ENCODE data around the gene TREM2. TPM values are rescaled to one million over a fixed set of nuclear protein-coding genes. Genes with fewer than 3 reads are reported as not detected.

The TREM2 gene
- total RNA-seq, 6 experiments from 2014 or later, result not detected

DNA sequence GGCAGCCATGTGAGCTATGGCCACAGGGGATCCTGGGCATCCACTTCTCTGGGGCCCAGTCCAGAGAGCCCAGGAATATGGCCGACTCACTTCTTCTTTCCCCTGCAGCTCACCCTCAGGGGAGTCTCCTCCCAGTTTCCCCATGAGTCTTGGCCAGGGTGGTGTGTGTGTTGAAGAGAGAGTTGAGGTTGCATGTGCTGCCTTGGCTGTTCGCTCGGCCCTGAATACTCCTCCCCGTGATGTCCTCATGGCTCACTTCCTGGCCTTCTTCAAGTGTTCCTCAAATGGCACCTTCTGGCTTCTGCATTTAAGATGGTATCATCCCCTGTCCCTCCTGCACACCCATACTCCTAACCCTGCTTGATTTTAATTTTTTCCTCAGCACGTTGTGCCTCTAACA lies 5.6 kb downstream of the TREM2 start:
- H3K27me3 Mint-ChIP-seq (ENCODE audit: insufficient read depth), result peaks cover 20% of the 10 kb centered on the region

DNA sequence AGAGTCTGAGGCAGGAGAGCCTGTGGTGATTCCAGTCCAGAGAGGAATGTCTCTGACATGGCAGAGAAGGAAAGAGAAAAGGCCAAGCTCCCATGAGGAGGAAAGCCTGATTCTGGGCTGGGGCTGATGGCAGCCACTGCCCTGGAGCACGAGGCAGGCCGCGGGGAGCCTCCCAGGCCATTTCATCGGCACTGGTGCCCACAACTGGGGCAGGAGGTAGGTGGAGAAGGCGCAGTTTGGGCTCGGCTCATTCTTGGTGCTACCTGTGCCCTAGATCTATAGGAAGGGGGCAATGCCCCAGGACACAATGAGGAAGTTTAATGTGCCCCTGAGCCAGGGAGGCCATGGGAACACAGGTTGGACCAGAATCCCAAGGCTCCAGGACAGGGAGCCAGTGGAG lies 6.1 kb downstream of the TREM2 start:
- Mint-ChIP-seq H3K4me1 (ENCODE audit: low read depth) (no peaks in the 10 kb centered on the region), H3K27ac (no peak overlapping the region), H3K4me3 (no peak overlapping the region), H3K9me3 (no peaks in the 10 kb centered on the region), H3K36me3 (ENCODE audit: low read depth) (no peaks in the 10 kb centered on the region), H3K27me3 (ENCODE audit: insufficient read depth) (peaks cover 20% of the 10 kb centered on the region)
- TF ChIP-seq, protein P1, sequence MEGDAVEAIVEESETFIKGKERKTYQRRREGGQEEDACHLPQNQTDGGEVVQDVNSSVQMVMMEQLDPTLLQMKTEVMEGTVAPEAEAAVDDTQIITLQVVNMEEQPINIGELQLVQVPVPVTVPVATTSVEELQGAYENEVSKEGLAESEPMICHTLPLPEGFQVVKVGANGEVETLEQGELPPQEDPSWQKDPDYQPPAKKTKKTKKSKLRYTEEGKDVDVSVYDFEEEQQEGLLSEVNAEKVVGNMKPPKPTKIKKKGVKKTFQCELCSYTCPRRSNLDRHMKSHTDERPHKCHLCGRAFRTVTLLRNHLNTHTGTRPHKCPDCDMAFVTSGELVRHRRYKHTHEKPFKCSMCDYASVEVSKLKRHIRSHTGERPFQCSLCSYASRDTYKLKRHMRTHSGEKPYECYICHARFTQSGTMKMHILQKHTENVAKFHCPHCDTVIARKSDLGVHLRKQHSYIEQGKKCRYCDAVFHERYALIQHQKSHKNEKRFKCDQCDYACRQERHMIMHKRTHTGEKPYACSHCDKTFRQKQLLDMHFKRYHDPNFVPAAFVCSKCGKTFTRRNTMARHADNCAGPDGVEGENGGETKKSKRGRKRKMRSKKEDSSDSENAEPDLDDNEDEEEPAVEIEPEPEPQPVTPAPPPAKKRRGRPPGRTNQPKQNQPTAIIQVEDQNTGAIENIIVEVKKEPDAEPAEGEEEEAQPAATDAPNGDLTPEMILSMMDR (IDR thresholded peaks at IDR 0.05), result no peak
- no peak for DNase-seq

More for the DNA sequence above, 5.6 kb downstream of the TREM2 start:
- no peaks in the 10 kb centered on the region for H3K9me3 Mint-ChIP-seq
- DNase-seq, result no peak
- H3K27ac Mint-ChIP-seq, result no peak overlapping the region
- H3K4me3 Mint-ChIP-seq, result no peak overlapping the region
- TF ChIP-seq, protein P1 (IDR thresholded peaks at IDR 0.05), result no peak
- H3K4me1 Mint-ChIP-seq (ENCODE audit: low read depth), result no peaks in the 10 kb centered on the region
- H3K36me3 Mint-ChIP-seq (ENCODE audit: low read depth), result no peaks in the 10 kb centered on the region

DNA sequence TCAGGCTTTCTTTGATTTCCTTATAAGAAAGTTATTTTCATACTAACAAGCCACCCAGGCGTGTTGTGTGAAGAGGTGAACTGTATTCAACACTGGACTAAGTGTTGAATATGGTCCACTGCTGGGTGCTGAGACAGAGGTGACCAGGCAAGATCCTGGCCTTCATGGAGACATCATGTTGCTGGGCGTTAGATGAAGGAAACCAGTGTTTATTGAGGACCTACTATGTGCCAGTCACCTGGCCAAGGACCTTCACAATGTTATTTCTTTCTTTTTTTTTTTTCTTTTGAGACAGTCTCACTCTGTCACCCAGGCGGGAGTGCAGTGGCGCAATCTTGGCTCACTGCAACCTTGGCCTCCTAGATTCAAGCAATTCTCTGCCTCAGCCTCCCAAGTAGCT lies 6.9 kb downstream of the TREM2 start:
- Mint-ChIP-seq H3K27ac (no peak overlapping the region), H3K27me3 (ENCODE audit: insufficient read depth) (peaks cover 20% of the 10 kb centered on the region), H3K36me3 (ENCODE audit: low read depth) (no peaks in the 10 kb centered on the region), H3K9me3 (no peaks in the 10 kb centered on the region), H3K4me1 (ENCODE audit: low read depth) (no peaks in the 10 kb centered on the region), H3K4me3 (no peak overlapping the region)
- TF ChIP-seq, protein P1 (IDR thresholded peaks at IDR 0.05), result no peak
- DNase-seq, result no peak

DNA sequence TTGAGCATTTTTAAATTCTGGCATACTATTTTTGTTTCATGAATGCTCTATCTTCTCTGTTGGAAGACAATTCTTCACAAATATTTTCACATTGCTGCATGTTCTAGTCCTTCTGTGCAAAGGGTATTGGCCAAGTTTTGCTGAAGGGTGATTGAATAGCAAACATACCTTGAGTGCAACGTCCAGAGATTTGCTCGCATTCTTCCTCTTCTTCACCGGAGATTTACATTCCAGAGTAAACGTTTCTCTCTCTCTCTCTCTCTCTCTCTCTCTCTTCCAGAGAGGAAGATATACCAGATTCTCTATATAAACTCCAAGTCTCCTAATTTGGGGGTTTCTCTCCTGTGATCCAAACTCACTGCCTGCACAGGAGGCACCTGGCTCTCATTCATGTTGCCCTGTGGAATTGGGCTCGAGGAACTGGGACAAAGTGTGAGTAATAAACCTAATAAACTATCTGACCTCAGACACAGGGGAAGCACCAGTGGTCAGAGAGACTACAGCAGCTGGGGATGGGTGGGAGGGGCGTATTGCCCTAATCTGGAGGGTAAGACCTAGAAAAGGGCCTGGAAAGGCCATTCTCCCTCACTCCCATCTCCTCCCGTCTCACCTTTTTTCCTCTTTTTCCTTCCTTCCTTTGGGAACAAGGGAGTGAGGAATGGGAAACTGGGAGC lies 7.6 kb downstream of the TREM2 start:
- no peak for DNase-seq
- Mint-ChIP-seq H3K27me3 (ENCODE audit: insufficient read depth) (peaks cover 20% of the 10 kb centered on the region), H3K4me3 (no peak overlapping the region), H3K4me1 (ENCODE audit: low read depth) (no peaks in the 10 kb centered on the region), H3K27ac (no peak overlapping the region), H3K9me3 (no peaks in the 10 kb centered on the region), H3K36me3 (ENCODE audit: low read depth) (no peaks in the 10 kb centered on the region)
- TF ChIP-seq, protein P1 (IDR thresholded peaks at IDR 0.05), result no peak

DNA sequence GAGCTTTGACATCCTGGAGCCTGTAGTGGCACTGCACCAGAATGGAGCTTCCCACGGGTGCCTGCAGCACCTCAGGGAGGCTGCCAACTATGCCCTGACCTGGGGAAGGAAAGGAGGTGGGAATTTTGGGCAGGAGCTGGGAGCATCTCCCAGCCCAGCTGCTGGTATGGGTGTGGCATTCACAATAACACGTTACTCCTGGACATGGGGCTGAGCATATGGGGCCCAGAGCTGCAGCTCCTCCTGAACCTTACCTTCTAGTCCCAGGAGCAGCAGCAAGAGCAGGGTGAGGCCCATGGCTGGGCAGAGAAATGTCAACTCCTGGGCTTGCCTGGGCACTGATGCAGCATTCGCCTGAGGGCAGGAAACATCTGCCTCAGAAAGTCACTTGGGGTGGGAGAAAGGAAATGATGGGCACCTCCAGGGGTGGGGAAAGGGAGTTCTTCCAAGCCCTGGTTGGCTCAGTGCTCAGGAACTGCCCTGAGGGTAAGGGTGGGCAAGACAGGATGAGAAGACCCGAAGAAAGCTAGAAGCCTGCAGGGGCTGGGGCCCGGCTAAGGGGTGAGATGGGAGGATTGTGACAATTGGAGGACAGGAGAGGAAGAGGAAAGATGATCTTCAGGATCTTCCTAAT lies 8.8 kb downstream of the TREM2 start, which contains the start of gene TREML1:
TSS of gene TREML1 (minus strand) at position 356 of the 634 bp plus-strand sequence. CDS start at position 297, 59 bp downstream.
- Mint-ChIP-seq H3K4me3 (no peak within 1 kb of the TSS), H3K4me1 (ENCODE audit: low read depth) (no peaks in the 10 kb centered on the region), H3K36me3 (ENCODE audit: low read depth) (no peaks in the 10 kb centered on the region), H3K27me3 (ENCODE audit: insufficient read depth) (peaks cover 20% of the 10 kb centered on the region), H3K27ac (no peak within 1 kb of the TSS), H3K9me3 (no peaks in the 10 kb centered on the region)
- TF ChIP-seq, protein P1 (IDR thresholded peaks at IDR 0.05), result no peak
- no peak for DNase-seq

Data from HFFc6 (cell line).